NCI-H2081 (cell line): ENCODE results near the gene HARBI1.

Source experiments
- DNase-seq, 2 experiments: peaks; one replicate each; lab custom pipeline; 2025; lab: John Stamatoyannopoulos, UW

HARBI1 gene

GRCh38 chr11:46633291-46634217 lies 16.5 kb upstream of the HARBI1 start:
- DNase-seq = no peak

- DNase-seq = no peak
These were observed 15.5 kb upstream of the HARBI1 start for GRCh38 chr11:46632502-46632901.

GRCh38 chr11:46631676-46632075 lies 14.6 kb upstream of the HARBI1 start:
- DNase-seq = no peak

GRCh38 chr11:46630237-46630636 lies 13.2 kb upstream of the HARBI1 start:
- no peak for DNase-seq

- DNase-seq = no peak
These were observed 11.9 kb upstream of the HARBI1 start for GRCh38 chr11:46628961-46629360.

GRCh38 chr11:46625406-46625805 lies 8.4 kb upstream of the HARBI1 start:
- no peak for DNase-seq

- DNase-seq = no peak
These were observed 1.8 kb upstream of the HARBI1 start for GRCh38 chr11:46618837-46619236.

GRCh38 chr11:46617972-46618314 lies 916 bp upstream of the HARBI1 start:
- no peak for DNase-seq

- no peak for DNase-seq
These were observed 385 bp downstream of the HARBI1 start for GRCh38 chr11:46616551-46617133.

GRCh38 chr11:46615756-46616155 lies 1.3 kb downstream of the HARBI1 start:
- DNase-seq = no peak

GRCh38 chr11:46612326-46612725 lies 4.7 kb downstream of the HARBI1 start:
- no peak for DNase-seq

GRCh38 chr11:46611526-46612304 lies 5.3 kb downstream of the HARBI1 start:
- no peak for DNase-seq

GRCh38 chr11:46609386-46609785 lies 7.6 kb downstream of the HARBI1 start:
- DNase-seq = no peak

- no peak for DNase-seq
These were observed 9.5 kb downstream of the HARBI1 start for GRCh38 chr11:46607516-46607915.

- DNase-seq = no peak
These were observed 12.2 kb downstream of the HARBI1 start for GRCh38 chr11:46604796-46605195.

GRCh38 chr11:46603704-46604308 lies 13.2 kb downstream of the HARBI1 start:
- no peak for DNase-seq

GRCh38 chr11:46601129-46601528 lies 15.9 kb downstream of the HARBI1 start:
- no peak for DNase-seq

GRCh38 chr11:46600194-46600960 lies 16.6 kb downstream of the HARBI1 start:
- DNase-seq = no peak

GRCh38 chr11:46599340-46600193 lies 17.5 kb downstream of the HARBI1 start:
- DNase-seq = no peak

- DNase-seq = no peak
These were observed 19.3 kb downstream of the HARBI1 start for GRCh38 chr11:46597609-46598219.
